IMR-90 (cell line): ENCODE measurements around the gene ACOT9.

Experiments
- BHLHE40 ChIP-seq: fragments of 150-350 bp; IDR thresholded peaks from 2 replicates; pipeline ENCODE4 v1.6.1; 2016; ENCODE audit warnings: mild to moderate bottlenecking, low read depth, low read length
- CEBPB ChIP-seq: IDR thresholded peaks from 2 replicates; pipeline ENCODE4 v1.6.1; 2012; ENCODE audit warnings: low read depth, low read length, improper control_type of control experiment
- MAFK ChIP-seq: IDR thresholded peaks from 2 replicates; pipeline ENCODE4 v1.6.1; 2012; ENCODE audit warnings: low read depth, low read length, improper control_type of control experiment
- MAZ ChIP-seq: IDR thresholded peaks from 2 replicates; pipeline ENCODE4 v1.6.1; 2012; ENCODE audit warnings: low read depth, mild to moderate bottlenecking, low read length, improper control_type of control experiment, moderate library complexity, borderline replicate concordance
- NFE2L2 ChIP-seq: fragments of 150-350 bp; IDR thresholded peaks from 2 replicates; pipeline ENCODE4 v1.6.1; 2016; ENCODE audit warnings: low read depth, mild to moderate bottlenecking, low read length
- POLR2A ChIP-seq: IDR thresholded peaks from 2 replicates; pipeline ENCODE4 v1.6.1; 2012; ENCODE audit warnings: mild to moderate bottlenecking, low read depth, low read length
- RAD21 ChIP-seq: IDR thresholded peaks from 2 replicates; pipeline ENCODE4 v1.6.1; 2012; ENCODE audit warnings: low read length, improper control_type of control experiment
- RCOR1 ChIP-seq: IDR thresholded peaks from 2 replicates; pipeline ENCODE4 v1.6.1; 2012; ENCODE audit warnings: mild to moderate bottlenecking, low read length, improper control_type of control experiment; ENCODE audit not compliant: insufficient replicate concordance
- RFX5 ChIP-seq: IDR thresholded peaks from 2 replicates; pipeline ENCODE4 v1.8.0; 2012; ENCODE audit warnings: low read depth, mild to moderate bottlenecking, low read length, moderate library complexity
- SMC3 ChIP-seq: fragments of 150-350 bp; IDR thresholded peaks from 2 replicates; pipeline ENCODE4 v1.6.1; 2016; ENCODE audit warnings: low read depth, mild to moderate bottlenecking, antibody characterized with exemption, low read length, moderate library complexity
- TF ChIP-seq, protein P1 (sequence below): conservative IDR thresholded peaks from 2 replicates; pipeline ENCODE4 v1.5.1; 2012; ENCODE audit warnings: mild to moderate bottlenecking, low read depth, low read length, improper control_type of control experiment
- TF ChIP-seq, protein P2 (sequence below): fragments of 150-350 bp; IDR thresholded peaks from 2 replicates; pipeline ENCODE4 v1.6.1; 2016; ENCODE audit warnings: low read depth, mild to moderate bottlenecking, low read length, moderate library complexity, borderline replicate concordance
- TF ChIP-seq, protein P3 (sequence below): fragments of 150-350 bp; IDR thresholded peaks from 2 replicates; pipeline ENCODE4 v1.6.1; 2017; ENCODE audit warnings: mild to moderate bottlenecking, antibody characterized with exemption, low read length, low read depth

DNA sequence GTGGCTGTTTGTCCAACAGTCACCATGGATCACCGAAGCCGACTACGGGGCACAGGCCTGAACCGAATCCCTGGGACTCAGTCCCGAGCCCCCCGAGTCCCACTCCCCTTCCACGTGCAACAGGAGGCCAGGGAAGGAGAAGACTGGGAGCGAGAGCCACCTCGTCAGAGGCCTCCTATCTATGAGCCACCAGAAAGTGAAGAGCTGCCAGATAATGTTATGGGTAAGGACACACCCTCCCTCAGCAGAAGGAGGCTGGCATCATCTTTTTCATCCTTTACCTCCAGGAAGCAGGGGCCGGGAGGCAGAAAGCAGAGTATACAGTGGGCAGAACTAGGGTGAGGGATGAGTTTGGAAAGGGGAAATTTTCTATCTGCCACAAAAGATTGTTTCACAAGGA lies 78.6 kb downstream of the ACOT9 start:
- TF ChIP-seq, protein P1, sequence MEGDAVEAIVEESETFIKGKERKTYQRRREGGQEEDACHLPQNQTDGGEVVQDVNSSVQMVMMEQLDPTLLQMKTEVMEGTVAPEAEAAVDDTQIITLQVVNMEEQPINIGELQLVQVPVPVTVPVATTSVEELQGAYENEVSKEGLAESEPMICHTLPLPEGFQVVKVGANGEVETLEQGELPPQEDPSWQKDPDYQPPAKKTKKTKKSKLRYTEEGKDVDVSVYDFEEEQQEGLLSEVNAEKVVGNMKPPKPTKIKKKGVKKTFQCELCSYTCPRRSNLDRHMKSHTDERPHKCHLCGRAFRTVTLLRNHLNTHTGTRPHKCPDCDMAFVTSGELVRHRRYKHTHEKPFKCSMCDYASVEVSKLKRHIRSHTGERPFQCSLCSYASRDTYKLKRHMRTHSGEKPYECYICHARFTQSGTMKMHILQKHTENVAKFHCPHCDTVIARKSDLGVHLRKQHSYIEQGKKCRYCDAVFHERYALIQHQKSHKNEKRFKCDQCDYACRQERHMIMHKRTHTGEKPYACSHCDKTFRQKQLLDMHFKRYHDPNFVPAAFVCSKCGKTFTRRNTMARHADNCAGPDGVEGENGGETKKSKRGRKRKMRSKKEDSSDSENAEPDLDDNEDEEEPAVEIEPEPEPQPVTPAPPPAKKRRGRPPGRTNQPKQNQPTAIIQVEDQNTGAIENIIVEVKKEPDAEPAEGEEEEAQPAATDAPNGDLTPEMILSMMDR, result no peak
- TF ChIP-seq MAFK, result no peak
- no peak for TF ChIP-seq RAD21
- no peak for TF ChIP-seq POLR2A
- no peak for TF ChIP-seq RCOR1
- TF ChIP-seq SMC3, result no peak
- TF ChIP-seq CEBPB, result no peak
- TF ChIP-seq, protein P2, sequence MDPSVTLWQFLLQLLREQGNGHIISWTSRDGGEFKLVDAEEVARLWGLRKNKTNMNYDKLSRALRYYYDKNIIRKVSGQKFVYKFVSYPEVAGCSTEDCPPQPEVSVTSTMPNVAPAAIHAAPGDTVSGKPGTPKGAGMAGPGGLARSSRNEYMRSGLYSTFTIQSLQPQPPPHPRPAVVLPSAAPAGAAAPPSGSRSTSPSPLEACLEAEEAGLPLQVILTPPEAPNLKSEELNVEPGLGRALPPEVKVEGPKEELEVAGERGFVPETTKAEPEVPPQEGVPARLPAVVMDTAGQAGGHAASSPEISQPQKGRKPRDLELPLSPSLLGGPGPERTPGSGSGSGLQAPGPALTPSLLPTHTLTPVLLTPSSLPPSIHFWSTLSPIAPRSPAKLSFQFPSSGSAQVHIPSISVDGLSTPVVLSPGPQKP, result no peak
- no peak for TF ChIP-seq BHLHE40
- TF ChIP-seq, protein P3, sequence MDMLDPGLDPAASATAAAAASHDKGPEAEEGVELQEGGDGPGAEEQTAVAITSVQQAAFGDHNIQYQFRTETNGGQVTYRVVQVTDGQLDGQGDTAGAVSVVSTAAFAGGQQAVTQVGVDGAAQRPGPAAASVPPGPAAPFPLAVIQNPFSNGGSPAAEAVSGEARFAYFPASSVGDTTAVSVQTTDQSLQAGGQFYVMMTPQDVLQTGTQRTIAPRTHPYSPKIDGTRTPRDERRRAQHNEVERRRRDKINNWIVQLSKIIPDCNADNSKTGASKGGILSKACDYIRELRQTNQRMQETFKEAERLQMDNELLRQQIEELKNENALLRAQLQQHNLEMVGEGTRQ, result no peak
- TF ChIP-seq RFX5, result no peak
- TF ChIP-seq MAZ, result no peak
- no peak for TF ChIP-seq NFE2L2
